AG04449 (cell line): Measurements from ENCODE around the gene DMGDH.
A peak's percentile ranks its signal among the peaks of the same experiment; 100 is the strongest.

Source experiments
- CTCF ChIA-PET: fragments of 350-600 bp; formaldehyde crosslinking; extraction: SDS; loops from one replicate; lab custom pipeline; 2021; ENCODE audit warnings: antibody characterized with exemption; lab: Yijun Ruan, JAX
- POLR2A ChIA-PET: fragments of 400-600, 350-600 bp; formaldehyde crosslinking; extraction: SDS; loops from one replicate; lab custom pipeline; 2020; ENCODE audit warnings: antibody characterized with exemption, inconsistent platforms; lab: Yijun Ruan, JAX
- DNase-seq: peaks from one replicate; pipeline ENCODE4 v3.0.0-alpha.2; 2010; ENCODE audit warnings: low read depth, low spot score
- H3K4me3 ChIP-seq: 2 replicates; pipeline ENCODE4 v1.5.1; 2011; ENCODE audit warnings: low read depth, mild to moderate bottlenecking, control low read depth, low read length
- CTCF ChIP-seq: IDR thresholded peaks from one replicate; pipeline ENCODE4 v1.5.1; 2011; ENCODE audit warnings: mild to moderate bottlenecking, moderate library complexity, low read length, control low read depth, inconsistent platforms; ENCODE audit not compliant: insufficient read depth; ENCODE audit errors: missing control alignments

Gene DMGDH

GRCh38 chr5:79014631-79015030, 54.8 kb downstream of the DMGDH start:
- DNase-seq: no peak
- POLR2A ChIA-PET: no interaction called here
- CTCF ChIA-PET: interaction anchor here (0.7 to 2.6 kb wide), 2 partner anchors 10 to 118 kb away, joined by 4 to 9 read pairs; no protein-coding TSS in a partner anchor
- no peak for TF ChIP-seq CTCF
- no peak overlapping the region for H3K4me3 ChIP-seq

- no peak for DNase-seq
- TF ChIP-seq CTCF: no peak
- H3K4me3 ChIP-seq: no peak overlapping the region
- CTCF ChIA-PET: interaction anchor here (0.6 to 3.3 kb wide), 8 partner anchors 8 to 1002 kb away, joined by 3 to 48 read pairs (median 7); partner anchors contain the start of gene ARSB
- POLR2A ChIA-PET: interaction anchor here (1.4 kb wide), 1 partner anchor 27 kb away, joined by 5 read pairs; no protein-coding TSS in a partner anchor
Measured at GRCh38 chr5:79011869-79012268, 57.6 kb downstream of the DMGDH start.

- POLR2A ChIA-PET: interaction anchor here (0.9 to 1.4 kb wide), 2 partner anchors 10 to 27 kb away, joined by 5 to 7 read pairs; no protein-coding TSS in a partner anchor
- CTCF ChIA-PET: interaction anchor here (1.0 to 3.3 kb wide), 7 partner anchors 9 to 122 kb away, joined by 3 to 48 read pairs (median 10); partner anchors contain the start of gene ARSB
- DNase-seq: peak; percentile 85
- no peak overlapping the region for H3K4me3 ChIP-seq
- peak; percentile 45 for TF ChIP-seq CTCF
Measured at GRCh38 chr5:79011219-79011836, 58.1 kb downstream of the DMGDH start.

GRCh38 chr5:79008362-79008761, 61.1 kb downstream of the DMGDH start:
- CTCF ChIA-PET: interaction anchor here (1.0 to 1.3 kb wide), 3 partner anchors 14 to 24 kb away, joined by 4 to 5 read pairs (median 5); partner anchors contain the start of gene ARSB
- DNase-seq: no peak
- POLR2A ChIA-PET: interaction anchor here (0.9 kb wide), 1 partner anchor 23 kb away, joined by 3 read pairs; the partner anchor contains the start of gene ARSB
- TF ChIP-seq CTCF: no peak
- H3K4me3 ChIP-seq: no peak overlapping the region

GRCh38 chr5:79007872-79008271, 61.6 kb downstream of the DMGDH start:
- no peak for TF ChIP-seq CTCF
- POLR2A ChIA-PET: interaction anchor here (0.9 kb wide), 1 partner anchor 23 kb away, joined by 3 read pairs; the partner anchor contains the start of gene ARSB
- CTCF ChIA-PET: interaction anchor here (1.0 to 1.3 kb wide), 3 partner anchors 14 to 23 kb away, joined by 4 to 5 read pairs (median 5); partner anchors contain the start of gene ARSB
- no peak overlapping the region for H3K4me3 ChIP-seq
- no peak for DNase-seq
